Islet precursor cell (in vitro differentiated cells): ENCODE results near the gene GABPB2.

Experiments used
- DNase-seq: peaks from one replicate; pipeline ENCODE4 v3.0.0-alpha.2; 2018

The GABPB2 gene

DNA sequence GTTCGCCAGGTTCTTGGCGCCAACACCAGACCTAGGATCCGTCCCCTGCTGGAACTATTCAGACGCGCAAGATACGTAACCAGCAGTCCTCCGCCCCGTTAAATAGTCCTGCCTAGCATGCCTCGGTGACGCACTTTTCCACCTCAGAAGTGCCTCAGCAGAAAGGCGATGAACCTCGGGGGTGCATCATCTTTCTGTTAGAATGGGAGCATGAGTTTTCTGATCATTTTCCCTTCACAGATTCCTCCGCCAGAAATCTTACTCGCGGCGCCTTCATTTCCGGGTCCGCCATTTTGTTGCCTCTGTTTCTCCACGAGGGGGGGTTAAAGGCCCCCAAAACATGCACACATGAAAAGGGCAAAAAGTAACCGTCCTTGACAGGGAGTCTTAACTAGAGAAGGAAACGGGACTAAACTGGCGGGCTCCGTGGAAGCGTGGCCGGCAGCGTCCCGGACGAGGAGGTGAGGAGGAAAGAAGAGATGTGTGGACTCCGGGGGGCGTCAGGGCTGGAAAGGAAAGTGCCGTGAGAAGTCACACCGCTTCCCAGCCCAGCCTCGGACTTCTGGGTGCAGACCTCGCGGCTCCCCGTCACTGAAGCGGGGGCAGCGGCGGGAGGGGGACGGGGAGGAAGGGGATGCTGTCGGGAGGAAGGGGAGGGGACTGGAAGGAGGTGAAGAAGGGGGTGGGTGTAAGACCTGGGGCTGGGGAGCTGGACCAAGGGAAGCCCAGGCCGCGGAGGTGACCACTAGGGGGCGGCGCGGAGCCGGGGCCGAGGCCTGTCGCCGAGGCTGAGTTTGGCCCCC, at the start of gene GABPB2:
Gene GABPB2, plus strand, starts transcription at position 288 of the 803 bp plus-strand sequence. CDS start 17,429 bp downstream, outside the sequence.
- DNase-seq, result peak; percentile 94

- DNase-seq, result peak; percentile 88
Measured at GRCh38 chr1:151024540-151025146, 45.9 kb upstream of the GABPB2 start.

DNA sequence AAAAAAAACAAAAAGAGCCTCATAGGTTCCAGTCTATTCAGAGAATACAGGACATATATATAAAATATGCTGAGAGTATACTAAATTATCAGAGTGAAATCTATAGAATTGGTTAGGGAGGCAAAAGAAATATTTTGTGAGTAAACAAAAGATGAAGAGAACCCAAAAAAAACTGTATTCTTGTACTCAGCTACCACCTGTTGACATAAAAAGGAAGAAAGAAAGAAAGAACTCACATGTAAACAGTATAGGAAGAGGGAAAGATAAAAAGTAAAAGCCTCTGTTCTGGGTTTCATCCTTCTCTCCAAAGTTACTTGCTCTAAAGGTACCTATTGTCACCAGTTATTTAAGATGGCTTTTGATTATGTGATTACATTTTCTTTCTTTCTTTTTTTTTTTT, 44.1 kb upstream of the GABPB2 start:
- no peak for DNase-seq

GRCh38 chr1:151032164-151032563, 38.4 kb upstream of the GABPB2 start:
- DNase-seq, result no peak

GRCh38 chr1:151035167-151035566, 35.4 kb upstream of the GABPB2 start:
- no peak for DNase-seq

DNA sequence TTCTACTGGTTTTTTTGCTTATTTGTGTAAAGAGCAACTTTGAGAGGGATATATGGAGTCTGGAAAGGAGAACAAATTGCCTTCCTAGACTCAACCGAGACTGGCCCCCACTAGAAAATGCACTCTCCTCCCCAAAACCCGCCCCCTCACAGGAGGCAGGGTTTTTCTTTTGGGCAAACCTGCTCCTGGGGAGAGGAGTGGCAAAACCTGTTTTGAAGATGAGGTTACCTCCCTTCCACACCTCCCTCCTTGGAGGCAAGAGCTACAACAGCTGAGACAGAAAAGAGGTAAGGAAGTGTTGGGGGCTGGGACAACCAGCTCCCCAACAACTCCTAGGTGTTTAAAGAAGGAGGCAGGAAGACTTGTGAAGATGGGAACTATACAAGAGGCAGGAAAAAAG, 34.2 kb upstream of the GABPB2 start, which contains the start of gene BNIPL:
Gene BNIPL, plus strand, starts transcription at position 231 of the 400 bp plus-strand sequence. Its CDS starts 140 bp downstream, at position 371.
- DNase-seq, result no peak

DNA sequence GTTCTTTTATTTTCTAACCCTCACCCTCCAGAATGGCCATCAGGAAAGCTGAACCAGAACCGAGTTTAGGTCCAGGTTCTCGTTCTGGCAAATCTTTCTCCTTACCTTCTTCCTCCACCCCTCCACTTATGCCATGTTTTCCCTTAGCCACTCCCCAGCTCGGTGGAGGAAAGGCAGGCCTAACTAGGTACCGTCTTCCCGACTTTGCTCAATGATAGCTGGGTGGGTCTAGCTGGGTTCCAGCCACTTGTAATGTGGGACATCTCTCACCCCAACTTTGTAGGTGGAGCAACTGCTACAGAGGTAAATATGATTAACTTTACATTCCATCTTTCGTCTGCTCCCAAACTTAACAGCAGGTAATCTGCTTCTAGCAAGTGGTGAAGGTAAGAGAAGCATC, 33.5 kb upstream of the GABPB2 start:
- no peak for DNase-seq

GRCh38 chr1:151039521-151039920, 31.0 kb upstream of the GABPB2 start:
- no peak for DNase-seq

GRCh38 chr1:151043163-151043562, 27.4 kb upstream of the GABPB2 start:
- DNase-seq, result no peak

- peak; percentile 89 for DNase-seq
Measured at GRCh38 chr1:151047591-151047924, 23.0 kb upstream of the GABPB2 start, which contains the start of gene C1orf56. Gene C1orf56, plus strand, starts transcription at chr1:151047751. Its CDS starts 97 bp downstream, at chr1:151047848.

DNA sequence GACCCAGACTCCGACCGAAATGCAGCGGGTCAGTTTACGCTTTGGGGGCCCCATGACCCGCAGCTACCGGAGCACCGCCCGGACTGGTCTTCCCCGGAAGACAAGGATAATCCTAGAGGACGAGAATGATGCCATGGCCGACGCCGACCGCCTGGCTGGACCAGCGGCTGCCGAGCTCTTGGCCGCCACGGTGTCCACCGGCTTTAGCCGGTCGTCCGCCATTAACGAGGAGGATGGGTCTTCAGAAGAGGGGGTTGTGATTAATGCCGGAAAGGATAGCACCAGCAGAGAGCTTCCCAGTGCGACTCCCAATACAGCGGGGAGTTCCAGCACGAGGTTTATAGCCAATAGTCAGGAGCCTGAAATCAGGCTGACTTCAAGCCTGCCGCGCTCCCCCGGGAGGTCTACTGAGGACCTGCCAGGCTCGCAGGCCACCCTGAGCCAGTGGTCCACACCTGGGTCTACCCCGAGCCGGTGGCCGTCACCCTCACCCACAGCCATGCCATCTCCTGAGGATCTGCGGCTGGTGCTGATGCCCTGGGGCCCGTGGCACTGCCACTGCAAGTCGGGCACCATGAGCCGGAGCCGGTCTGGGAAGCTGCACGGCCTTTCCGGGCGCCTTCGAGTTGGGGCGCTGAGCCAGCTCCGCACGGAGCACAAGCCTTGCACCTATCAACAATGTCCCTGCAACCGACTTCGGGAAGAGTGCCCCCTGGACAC, 22.5 kb upstream of the GABPB2 start:
- DNase-seq, result peak; percentile 78

DNA sequence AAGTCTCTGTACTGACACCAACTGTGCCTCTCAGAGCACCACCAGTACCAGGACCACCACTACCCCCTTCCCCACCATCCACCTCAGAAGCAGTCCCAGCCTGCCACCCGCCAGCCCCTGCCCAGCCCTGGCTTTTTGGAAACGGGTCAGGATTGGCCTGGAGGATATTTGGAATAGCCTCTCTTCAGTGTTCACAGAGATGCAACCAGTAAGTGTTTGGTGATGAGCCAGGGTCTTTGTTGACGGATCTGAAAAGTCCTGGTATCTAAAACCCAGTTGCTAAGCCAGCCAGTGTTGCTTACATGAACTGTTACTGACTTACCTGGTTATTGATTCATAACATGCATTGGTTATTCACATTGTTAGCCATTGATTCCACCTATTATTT, 21.9 kb upstream of the GABPB2 start:
- no peak for DNase-seq

DNA sequence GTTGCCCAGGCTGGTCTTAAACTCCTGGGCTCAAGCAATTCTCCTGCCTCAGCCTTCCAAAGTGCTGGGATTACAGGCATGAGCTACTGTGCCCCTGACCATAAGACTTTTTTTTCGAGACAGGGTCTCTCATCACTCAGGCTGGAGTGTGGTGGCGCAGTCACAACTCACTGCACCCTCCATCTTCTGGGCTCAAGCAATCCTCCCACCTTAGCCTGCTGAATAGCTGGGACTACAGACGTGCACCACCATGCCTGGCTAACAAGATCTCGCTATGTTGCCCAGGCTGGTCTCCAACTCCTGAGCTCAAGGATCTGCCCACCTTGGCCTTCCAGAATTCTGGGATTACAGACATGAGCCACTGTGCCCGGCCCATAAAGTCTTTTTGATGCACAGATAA, 21.1 kb upstream of the GABPB2 start:
- DNase-seq, result no peak

- no peak for DNase-seq
Measured at GRCh38 chr1:151050051-151050688, 20.4 kb upstream of the GABPB2 start.

DNA sequence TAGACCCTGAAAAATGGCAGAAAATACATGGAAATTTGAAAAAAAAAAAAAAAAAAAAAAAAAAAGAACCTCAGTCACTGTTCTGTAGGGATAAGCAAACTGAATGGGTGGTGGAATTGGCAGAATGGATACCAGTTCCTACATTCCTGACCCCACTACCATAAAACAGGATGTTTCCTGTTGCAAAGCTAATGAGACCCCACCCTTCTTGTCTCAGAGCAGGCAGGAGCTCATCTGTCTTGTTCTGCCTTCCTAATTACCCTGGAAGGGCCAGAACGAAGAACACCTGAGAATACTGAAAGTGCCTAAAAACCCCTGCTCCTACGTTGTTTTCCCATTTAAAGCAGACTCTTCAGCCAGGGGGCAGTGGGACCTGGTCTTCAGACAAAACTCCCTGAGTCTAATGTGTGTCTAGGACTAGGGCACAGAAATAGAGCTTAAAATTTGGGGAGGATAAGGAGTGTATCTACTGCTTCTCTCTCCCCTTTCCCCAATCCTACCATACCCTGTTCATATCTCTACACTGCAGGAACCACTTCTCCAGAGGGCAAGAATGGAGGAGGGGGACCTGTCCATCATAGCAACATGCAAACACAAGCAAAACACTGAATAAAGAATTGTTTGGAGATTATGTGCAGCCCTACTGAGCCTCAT, 19.1 kb upstream of the GABPB2 start:
- DNase-seq, result no peak

- no peak for DNase-seq
Measured at GRCh38 chr1:151054971-151055547, 15.5 kb upstream of the GABPB2 start.

DNA sequence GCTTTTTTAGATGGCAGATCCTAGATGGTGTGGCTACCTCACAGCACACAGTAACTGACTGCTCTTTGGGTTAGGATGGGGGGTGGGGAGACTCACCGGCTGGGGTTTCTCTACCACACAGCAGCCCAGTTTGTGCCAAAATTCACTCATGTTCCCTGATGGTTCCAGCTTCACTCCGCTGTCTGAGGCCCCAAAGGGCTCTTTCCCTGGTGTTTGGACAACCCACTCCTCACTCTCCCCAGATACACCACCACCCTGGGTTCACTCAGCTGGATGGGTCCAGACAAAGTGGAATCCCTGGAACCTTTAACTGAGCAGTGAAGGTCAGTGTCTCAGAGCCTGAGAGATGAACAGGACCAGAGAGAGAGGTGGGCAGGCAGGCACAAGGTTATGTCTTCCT, 15.0 kb upstream of the GABPB2 start:
- DNase-seq, result no peak

DNA sequence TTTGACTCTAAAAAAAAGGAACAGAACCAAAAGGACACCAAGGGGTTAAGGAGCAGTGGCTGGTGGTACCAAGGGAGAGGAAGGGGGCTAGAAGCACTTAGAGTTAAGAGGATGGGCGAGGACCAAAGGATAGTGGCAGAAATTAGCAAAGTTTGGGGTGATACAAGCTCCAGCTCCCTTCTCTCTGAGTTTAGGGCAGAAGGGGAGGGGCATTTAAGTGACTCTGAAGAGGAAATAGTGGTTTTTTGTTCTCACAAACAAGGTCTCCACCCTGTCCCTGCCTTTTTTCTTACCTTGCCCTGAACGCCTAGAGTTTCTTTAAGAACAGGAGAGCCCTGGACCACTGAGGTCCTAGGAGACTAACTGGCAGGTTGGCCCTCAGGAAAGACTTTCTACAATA, 14.4 kb upstream of the GABPB2 start:
- DNase-seq, result no peak

GRCh38 chr1:151058692-151059091, 11.9 kb upstream of the GABPB2 start:
- peak; percentile 88 for DNase-seq

DNA sequence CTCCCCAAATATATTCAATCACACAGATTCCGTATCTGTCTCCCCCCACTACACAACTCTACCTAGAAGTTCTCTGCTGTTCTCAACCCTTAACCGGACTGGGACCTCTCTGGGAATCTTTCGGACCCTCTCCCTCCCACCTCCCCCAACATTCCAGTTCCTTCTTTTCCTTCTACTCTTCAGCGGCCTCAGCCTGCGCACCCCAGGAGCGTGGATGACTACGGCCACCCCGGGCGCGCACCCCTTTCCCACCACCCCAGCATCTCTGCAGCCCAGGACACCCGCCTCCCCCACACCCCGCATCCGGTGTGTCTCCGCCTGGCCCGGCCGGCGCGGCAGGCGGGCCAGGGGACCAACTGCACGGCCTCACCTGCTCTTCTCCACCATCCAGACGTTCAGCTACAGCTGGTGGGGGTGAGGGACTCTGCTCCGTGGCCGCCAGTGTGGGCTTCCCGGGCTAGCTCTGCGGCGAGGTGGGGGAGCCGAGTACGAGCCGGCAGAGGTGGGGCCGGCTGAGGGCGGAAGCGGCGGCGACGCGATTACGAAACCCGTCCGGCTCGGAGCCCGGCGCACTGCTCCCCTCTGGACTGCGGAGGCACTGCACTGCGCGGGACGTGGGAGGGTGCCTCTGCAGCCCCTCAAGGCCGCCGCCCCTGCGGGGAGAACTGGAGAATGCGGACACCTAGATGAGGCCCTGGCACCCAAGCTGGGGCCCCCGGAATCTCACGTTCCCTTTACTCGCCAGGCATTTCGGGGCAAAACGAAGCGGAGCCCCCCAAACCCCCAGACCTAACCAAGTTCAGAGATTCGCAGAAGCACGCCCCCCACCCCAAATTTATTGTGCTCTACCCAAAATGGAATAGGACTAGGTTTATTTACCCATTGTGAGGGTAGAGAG, 11.2 kb upstream of the GABPB2 start, which contains the start of gene CDC42SE1:
Gene CDC42SE1, minus strand, starts transcription at position 514 of the 898 bp plus-strand sequence. CDS start 3,892 bp downstream, outside the sequence.
- peak; percentile 90 for DNase-seq
